ENCODE data around the gene NEU4. TPM values are rescaled to one million over a fixed set of nuclear protein-coding genes. Genes with fewer than 3 reads are reported as not detected.
"Not testable (repeated sequence)": the region's sequence is repeated elsewhere in the genome, so short reads cannot be mapped to it uniquely, and the experiment has no call there.

NEU4 gene
- total RNA-seq, 1 donor, result not detected

DNA sequence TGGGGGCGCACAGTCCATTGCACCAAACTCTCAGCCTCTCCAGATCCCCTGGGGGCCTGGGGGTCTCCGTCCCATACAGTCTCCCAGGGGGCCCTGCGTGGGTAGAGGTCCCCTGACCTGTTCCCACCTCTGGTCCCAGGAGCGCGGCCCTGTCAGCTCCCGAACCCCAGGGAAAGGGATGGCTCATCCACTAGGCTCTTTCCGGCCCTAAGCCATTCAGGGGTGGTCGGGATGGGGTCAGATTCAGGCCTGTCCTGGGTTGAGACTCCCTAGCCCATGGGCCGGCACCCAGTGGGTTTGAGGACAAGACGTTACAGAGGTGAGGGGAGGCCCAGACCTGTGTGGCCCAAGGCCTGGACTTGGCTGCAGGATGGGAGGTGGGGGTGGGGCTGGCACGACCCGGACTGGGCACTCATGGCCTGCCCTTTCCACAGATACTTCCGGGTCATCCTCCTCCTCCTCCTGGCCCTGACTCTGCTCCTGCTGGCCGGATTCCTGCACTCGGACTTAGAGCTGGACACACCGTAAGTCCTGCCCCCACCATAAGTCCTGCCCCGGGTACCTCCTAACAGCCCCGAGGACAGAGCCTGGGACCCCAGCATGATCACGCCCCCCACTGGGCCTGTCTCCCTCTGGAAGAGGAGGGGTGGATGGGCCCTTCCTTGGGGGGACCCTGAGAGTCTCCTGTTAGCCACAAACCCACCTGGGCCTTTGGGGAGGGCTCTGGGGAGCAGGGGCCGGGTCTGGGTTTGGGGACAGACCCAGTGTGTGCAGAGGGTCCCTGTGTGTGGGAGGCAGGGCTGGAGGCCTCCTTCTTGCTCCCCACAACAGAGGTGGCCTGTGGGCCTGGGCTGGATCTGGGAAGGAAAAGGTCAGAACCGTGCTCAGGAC, 10.1 kb upstream of the NEU4 start:
- Histone ChIP-seq H4K20me1 (ENCODE audit: insufficient read depth, low read length) (no peaks in the 10 kb centered on the region), H3K4me3 (ENCODE audit: insufficient read depth, low read length) (no peak overlapping the region), H3K4me1 (ENCODE audit: insufficient read depth, low read length) (no peaks in the 10 kb centered on the region), H3K4me2 (ENCODE audit: insufficient read depth, low read length) (no peak overlapping the region), H3K27ac (ENCODE audit: low read depth, low read length) (no peak overlapping the region), H3K9me3 (ENCODE audit: low read depth, low read length) (no peaks in the 10 kb centered on the region), H3K36me3 (ENCODE audit: insufficient read depth, low read length) (no peaks in the 10 kb centered on the region), H3K79me2 (ENCODE audit: insufficient read depth, low read length) (no peaks in the 10 kb centered on the region), H2AFZ (ENCODE audit: low read length) (no peak overlapping the region), H3K27me3 (ENCODE audit: insufficient read depth, low read length) (peaks cover 28% of the 10 kb centered on the region)
- peak; percentile 57 for DNase-seq (ENCODE audit: insufficient read length, low spot score, missing footprints)
- TF ChIP-seq, protein P1, sequence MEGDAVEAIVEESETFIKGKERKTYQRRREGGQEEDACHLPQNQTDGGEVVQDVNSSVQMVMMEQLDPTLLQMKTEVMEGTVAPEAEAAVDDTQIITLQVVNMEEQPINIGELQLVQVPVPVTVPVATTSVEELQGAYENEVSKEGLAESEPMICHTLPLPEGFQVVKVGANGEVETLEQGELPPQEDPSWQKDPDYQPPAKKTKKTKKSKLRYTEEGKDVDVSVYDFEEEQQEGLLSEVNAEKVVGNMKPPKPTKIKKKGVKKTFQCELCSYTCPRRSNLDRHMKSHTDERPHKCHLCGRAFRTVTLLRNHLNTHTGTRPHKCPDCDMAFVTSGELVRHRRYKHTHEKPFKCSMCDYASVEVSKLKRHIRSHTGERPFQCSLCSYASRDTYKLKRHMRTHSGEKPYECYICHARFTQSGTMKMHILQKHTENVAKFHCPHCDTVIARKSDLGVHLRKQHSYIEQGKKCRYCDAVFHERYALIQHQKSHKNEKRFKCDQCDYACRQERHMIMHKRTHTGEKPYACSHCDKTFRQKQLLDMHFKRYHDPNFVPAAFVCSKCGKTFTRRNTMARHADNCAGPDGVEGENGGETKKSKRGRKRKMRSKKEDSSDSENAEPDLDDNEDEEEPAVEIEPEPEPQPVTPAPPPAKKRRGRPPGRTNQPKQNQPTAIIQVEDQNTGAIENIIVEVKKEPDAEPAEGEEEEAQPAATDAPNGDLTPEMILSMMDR (IDR thresholded peaks at IDR 0.05; ENCODE audit: extremely low read depth, low read depth, low read length), result no peak

GRCh38 chr2:241799522-241800197, 9.3 kb upstream of the NEU4 start:
- H3K9me3 ChIP-seq (ENCODE audit: low read depth, low read length), result no peaks in the 10 kb centered on the region
- no peaks in the 10 kb centered on the region for H4K20me1 ChIP-seq (ENCODE audit: insufficient read depth, low read length)
- no peaks in the 10 kb centered on the region for H3K36me3 ChIP-seq (ENCODE audit: insufficient read depth, low read length)
- no peak overlapping the region for H2AFZ ChIP-seq (ENCODE audit: low read length)
- no peaks in the 10 kb centered on the region for H3K4me1 ChIP-seq (ENCODE audit: insufficient read depth, low read length)
- peak; percentile 72 for DNase-seq (ENCODE audit: insufficient read length, low spot score, missing footprints)
- H3K27me3 ChIP-seq (ENCODE audit: insufficient read depth, low read length), result peaks cover 36% of the 10 kb centered on the region
- TF ChIP-seq, protein P1 (IDR thresholded peaks at IDR 0.05; ENCODE audit: extremely low read depth, low read depth, low read length), result no peak
- no peak overlapping the region for H3K27ac ChIP-seq (ENCODE audit: low read depth, low read length)
- H3K79me2 ChIP-seq (ENCODE audit: insufficient read depth, low read length), result no peaks in the 10 kb centered on the region
- no peak overlapping the region for H3K4me2 ChIP-seq (ENCODE audit: insufficient read depth, low read length)
- no peak overlapping the region for H3K4me3 ChIP-seq (ENCODE audit: insufficient read depth, low read length)

- not testable (repeated sequence) for H3K4me3 ChIP-seq (ENCODE audit: insufficient read depth, low read length); H3K4me1 ChIP-seq (ENCODE audit: insufficient read depth, low read length); H3K9me3 ChIP-seq (ENCODE audit: low read depth, low read length); H4K20me1 ChIP-seq (ENCODE audit: insufficient read depth, low read length); H3K27ac ChIP-seq (ENCODE audit: low read depth, low read length); H2AFZ ChIP-seq (ENCODE audit: low read length); H3K4me2 ChIP-seq (ENCODE audit: insufficient read depth, low read length); H3K36me3 ChIP-seq (ENCODE audit: insufficient read depth, low read length); H3K79me2 ChIP-seq (ENCODE audit: insufficient read depth, low read length)
- H3K27me3 ChIP-seq (ENCODE audit: insufficient read depth, low read length), result peaks cover 35% of the 10 kb centered on the region
- DNase-seq (ENCODE audit: insufficient read length, low spot score, missing footprints), result peak; percentile 23
These were observed 8.6 kb upstream of the NEU4 start for GRCh38 chr2:241800198-241800903.

DNA sequence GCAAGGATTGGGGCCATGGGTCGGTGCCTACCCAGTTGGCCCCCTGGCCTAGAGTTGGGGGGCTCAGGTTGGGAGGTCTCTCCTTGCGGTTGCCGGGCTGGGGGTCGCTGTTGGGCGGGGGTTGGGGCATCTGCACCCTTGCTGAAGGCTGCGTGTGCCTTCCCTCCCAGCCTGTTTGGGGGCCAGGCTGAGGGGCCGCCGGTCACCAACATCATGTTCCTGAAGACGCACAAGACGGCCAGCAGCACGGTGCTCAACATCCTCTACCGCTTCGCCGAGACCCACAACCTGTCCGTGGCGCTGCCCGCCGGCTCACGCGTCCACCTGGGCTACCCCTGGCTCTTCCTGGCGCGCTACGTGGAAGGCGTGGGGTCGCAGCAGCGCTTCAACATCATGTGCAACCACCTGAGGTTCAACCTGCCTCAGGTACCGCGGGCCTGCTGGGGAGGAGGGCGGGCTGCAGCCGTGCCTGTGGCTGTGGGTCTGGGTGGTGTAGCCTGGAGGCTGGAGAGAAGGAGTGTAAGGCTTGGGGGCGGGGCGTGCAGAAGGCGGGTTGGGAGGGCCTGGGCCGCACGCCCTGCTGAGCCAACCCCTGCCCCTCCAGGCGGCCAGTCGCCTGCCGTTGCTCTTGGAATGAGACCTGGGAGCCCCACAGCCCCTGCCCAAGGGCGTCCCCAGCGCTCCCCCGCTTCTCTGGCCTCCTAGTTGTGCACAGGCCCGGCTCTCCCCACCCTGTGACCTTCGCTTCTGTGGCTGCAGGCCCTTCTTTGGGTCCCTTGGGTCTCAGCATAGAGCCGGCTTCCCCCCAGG, 7.2 kb upstream of the NEU4 start:
- Histone ChIP-seq H3K79me2 (ENCODE audit: insufficient read depth, low read length) (no peaks in the 10 kb centered on the region), H2AFZ (ENCODE audit: low read length) (no peak overlapping the region), H3K36me3 (ENCODE audit: insufficient read depth, low read length) (no peaks in the 10 kb centered on the region), H3K4me1 (ENCODE audit: insufficient read depth, low read length) (no peaks in the 10 kb centered on the region), H3K27me3 (ENCODE audit: insufficient read depth, low read length) (peaks cover 25% of the 10 kb centered on the region), H4K20me1 (ENCODE audit: insufficient read depth, low read length) (no peaks in the 10 kb centered on the region), H3K27ac (ENCODE audit: low read depth, low read length) (no peak overlapping the region), H3K4me2 (ENCODE audit: insufficient read depth, low read length) (no peak overlapping the region), H3K9me3 (ENCODE audit: low read depth, low read length) (no peaks in the 10 kb centered on the region), H3K4me3 (ENCODE audit: insufficient read depth, low read length) (no peak overlapping the region)
- TF ChIP-seq, protein P1 (IDR thresholded peaks at IDR 0.05; ENCODE audit: extremely low read depth, low read depth, low read length), result no peak
- DNase-seq (ENCODE audit: insufficient read length, low spot score, missing footprints), result peak; percentile 74

Measured in osteoblast (primary cell).